ENCODE results near the gene ITGAL. TPM values are rescaled to one million over a fixed set of nuclear protein-coding genes. Genes with fewer than 3 reads are reported as not detected.
A peak's percentile ranks its signal among the peaks of the same experiment; 100 is the strongest.

Gene ITGAL
- total RNA-seq, 6 experiments from 2014 or later, result 7.3 to 12.4 (median 10.2) TPM

DNA sequence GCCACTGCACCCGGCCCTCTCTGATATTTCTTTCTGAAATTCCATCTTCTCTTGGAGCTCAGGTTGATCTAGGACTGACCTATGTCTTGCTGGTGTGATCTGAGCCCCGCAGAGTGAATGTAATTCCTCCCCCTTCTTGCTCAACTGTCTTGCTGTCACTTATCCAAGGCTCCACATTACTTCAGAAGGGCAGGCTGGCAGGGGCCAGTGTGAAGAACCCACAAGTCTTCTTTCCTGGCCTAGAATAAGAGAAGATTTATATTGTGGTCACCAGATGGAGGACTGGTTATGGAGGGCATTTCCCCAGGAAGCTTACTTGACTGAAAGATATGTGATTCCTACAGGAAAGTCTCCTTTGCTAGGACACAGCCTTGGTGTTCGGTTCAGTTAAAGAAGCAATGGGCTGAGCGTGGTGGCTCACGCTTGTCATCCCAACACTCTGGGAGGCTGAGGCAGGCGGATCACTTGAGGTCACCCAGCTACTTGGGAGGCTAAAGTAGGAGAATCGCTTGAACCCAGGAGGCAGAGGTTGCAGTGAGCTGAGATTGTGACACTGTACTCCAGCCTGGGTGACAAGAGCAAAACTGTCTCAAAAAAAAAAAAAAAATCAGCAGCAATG is 13.4 kb downstream of the ITGAL start:
- Histone ChIP-seq H3K4me1 (peaks cover 0 to 15% (median 5%) of the 10 kb centered on the region in 4 donors), H3K27ac (no peak overlapping the region), H3K4me3 (no peak overlapping the region), H3K27me3 (no peaks in the 10 kb centered on the region), H3K9me3 (no peaks in the 10 kb centered on the region), H3K36me3 (no peaks in the 10 kb centered on the region)
- TF ChIP-seq, protein P1, sequence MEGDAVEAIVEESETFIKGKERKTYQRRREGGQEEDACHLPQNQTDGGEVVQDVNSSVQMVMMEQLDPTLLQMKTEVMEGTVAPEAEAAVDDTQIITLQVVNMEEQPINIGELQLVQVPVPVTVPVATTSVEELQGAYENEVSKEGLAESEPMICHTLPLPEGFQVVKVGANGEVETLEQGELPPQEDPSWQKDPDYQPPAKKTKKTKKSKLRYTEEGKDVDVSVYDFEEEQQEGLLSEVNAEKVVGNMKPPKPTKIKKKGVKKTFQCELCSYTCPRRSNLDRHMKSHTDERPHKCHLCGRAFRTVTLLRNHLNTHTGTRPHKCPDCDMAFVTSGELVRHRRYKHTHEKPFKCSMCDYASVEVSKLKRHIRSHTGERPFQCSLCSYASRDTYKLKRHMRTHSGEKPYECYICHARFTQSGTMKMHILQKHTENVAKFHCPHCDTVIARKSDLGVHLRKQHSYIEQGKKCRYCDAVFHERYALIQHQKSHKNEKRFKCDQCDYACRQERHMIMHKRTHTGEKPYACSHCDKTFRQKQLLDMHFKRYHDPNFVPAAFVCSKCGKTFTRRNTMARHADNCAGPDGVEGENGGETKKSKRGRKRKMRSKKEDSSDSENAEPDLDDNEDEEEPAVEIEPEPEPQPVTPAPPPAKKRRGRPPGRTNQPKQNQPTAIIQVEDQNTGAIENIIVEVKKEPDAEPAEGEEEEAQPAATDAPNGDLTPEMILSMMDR (IDR thresholded peaks at IDR 0.05), result no peak
- TF ChIP-seq POLR2A (IDR thresholded peaks at IDR 0.05), result no peak
- intact Hi-C loops (cut with DNase I), result no loop called here
- 61% methylated on average over 5 of the region's 7 CpGs for WGBS (ENCODE audit: insufficient coverage, low coverage, low lambda C conversion rate, missing lambda C conversion rate)
- no peak for DNase-seq
- no peak for ATAC-seq

DNA sequence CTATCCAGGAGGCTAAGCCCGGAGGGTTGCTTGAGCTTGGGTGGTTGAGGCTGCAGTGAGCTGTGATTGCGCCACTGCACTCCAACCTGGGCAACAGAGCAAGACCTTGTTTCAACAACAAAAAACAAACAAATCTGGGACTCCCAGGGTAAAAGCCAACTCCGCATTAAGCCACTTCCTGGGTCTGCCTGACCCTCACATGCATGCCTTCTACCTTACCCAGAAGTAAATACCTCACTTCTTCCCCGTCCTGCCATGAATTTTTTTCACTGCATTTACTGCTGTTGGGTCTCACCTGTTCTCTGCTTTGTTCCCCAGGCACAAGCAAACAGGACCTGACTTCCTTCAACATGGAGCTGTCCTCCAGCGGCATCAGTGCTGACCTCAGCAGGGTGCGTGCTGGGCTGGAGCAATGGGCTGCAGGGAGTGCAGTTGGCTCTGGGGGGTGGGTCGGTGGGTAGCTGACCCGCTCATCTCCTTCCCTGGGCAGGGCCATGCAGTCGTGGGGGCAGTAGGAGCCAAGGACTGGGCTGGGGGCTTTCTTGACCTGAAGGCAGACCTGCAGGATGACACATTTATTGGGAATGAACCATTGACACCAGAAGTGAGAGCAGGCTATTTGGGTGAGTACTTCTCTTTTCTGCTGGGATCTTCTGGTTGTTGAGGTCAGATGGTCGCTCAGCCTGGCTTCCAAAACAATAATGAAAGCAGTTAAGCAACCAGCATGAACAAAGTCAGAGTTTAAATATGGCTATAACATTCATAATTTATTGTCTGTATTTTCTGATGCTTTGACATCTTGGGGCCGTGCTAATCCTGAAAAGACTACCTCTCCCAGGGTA is 16.4 kb downstream of the ITGAL start:
- Histone ChIP-seq H3K27ac (peak overlapping the region; percentile 38 to 72 (median 44)), H3K9me3 (no peaks in the 10 kb centered on the region), H3K36me3 (peaks cover 0 to 4% (median 0%) of the 10 kb centered on the region in 4 donors), H3K4me1 (peaks cover 0 to 20% (median 5%) of the 10 kb centered on the region in 4 donors), H3K27me3 (no peaks in the 10 kb centered on the region), H3K4me3 (peak overlapping the region; percentile 9 to 28 (median 17))
- intact Hi-C loops (cut with DNase I), result no loop called here
- peak; percentile 60 to 80 (median 79) for DNase-seq
- WGBS (ENCODE audit: insufficient coverage, low coverage, low lambda C conversion rate, missing lambda C conversion rate), result 22% methylated on average over 8 of the region's 11 CpGs
- ATAC-seq, result peak; percentile 81 to 92 (median 88)
- TF ChIP-seq, protein P1 (IDR thresholded peaks at IDR 0.05), result no peak
- no peak for TF ChIP-seq POLR2A (IDR thresholded peaks at IDR 0.05)

DNA sequence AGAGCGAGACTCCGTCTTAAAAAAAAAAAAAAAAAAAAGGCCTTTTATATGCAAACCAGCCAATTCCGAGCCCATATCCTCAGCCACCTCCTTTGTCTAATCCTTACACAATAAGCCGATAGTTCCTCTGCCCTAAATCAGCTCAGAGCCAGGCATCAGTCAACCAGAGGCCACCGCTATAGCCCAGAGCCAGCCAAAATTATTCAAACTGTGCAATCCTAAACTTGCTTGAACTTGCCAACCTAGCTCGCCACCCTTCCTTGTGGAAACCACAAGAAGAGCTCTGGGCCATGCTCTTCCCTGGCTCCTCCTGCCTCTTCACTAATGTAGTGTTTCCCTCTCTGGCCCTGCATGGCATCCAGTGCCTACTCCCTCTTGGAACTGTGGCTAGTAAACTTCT is 17.7 kb downstream of the ITGAL start:
- H3K27me3 ChIP-seq, result no peaks in the 10 kb centered on the region
- intact Hi-C loops (cut with DNase I), result no loop called here
- H3K27ac ChIP-seq, result no peak overlapping the region
- DNase-seq (no peak), ATAC-seq (peak in 1 of 4 donors; percentile 61)
- H3K36me3 ChIP-seq, result peaks cover 0 to 7% (median 0%) of the 10 kb centered on the region in 4 donors
- no peak for TF ChIP-seq POLR2A (IDR thresholded peaks at IDR 0.05)
- TF ChIP-seq, protein P1 (IDR thresholded peaks at IDR 0.05), result no peak
- H3K9me3 ChIP-seq, result no peaks in the 10 kb centered on the region
- WGBS (ENCODE audit: insufficient coverage, low coverage, low lambda C conversion rate, missing lambda C conversion rate), result 56% methylated on average over 4 of the region's 6 CpGs
- H3K4me3 ChIP-seq, result no peak overlapping the region
- H3K4me1 ChIP-seq, result peaks cover 0 to 20% (median 5%) of the 10 kb centered on the region in 4 donors

GRCh38 chr16:30491229-30491628 is 18.7 kb downstream of the ITGAL start:
- intact Hi-C loops (cut with DNase I), result no loop called here
- WGBS (ENCODE audit: insufficient coverage, low coverage, low lambda C conversion rate, missing lambda C conversion rate), result 89% methylated on average over 4 of the region's 4 CpGs
- Histone ChIP-seq H3K36me3 (peaks cover 0 to 7% (median 0%) of the 10 kb centered on the region in 4 donors), H3K27me3 (no peaks in the 10 kb centered on the region), H3K4me1 (peaks cover 0 to 20% (median 5%) of the 10 kb centered on the region in 4 donors), H3K4me3 (no peak overlapping the region), H3K9me3 (no peaks in the 10 kb centered on the region), H3K27ac (no peak overlapping the region)
- no peak for TF ChIP-seq POLR2A (IDR thresholded peaks at IDR 0.05)
- TF ChIP-seq, protein P1 (IDR thresholded peaks at IDR 0.05), result no peak
- ATAC-seq (no peak), DNase-seq (no peak)
